ENCODE data around the gene LMLN. TPM values are rescaled to one million over a fixed set of nuclear protein-coding genes. Genes with fewer than 3 reads are reported as not detected.

Gene LMLN
- total RNA-seq, 1 donor from 2014 or later, result 0.32 TPM

DNA sequence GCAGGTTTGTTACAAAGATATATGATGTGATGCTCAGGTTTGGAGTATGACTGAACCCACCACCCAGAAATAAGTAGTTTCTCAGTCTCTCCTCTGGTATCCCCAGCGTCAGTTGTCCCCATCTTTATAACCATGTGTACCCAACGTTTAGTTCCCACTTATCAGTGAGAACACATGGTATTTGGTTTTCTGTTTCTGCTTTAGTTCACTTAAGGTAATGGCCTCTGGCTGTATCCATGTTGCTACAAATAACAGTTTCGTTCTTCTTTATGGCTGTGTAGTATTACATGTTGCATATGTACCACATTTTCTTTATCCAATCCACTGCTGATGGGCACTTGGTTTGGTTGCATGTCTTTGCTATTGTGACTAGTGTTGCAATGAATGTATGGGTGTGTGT, 132.3 kb downstream of the LMLN start:
- TF ChIP-seq, protein P1, sequence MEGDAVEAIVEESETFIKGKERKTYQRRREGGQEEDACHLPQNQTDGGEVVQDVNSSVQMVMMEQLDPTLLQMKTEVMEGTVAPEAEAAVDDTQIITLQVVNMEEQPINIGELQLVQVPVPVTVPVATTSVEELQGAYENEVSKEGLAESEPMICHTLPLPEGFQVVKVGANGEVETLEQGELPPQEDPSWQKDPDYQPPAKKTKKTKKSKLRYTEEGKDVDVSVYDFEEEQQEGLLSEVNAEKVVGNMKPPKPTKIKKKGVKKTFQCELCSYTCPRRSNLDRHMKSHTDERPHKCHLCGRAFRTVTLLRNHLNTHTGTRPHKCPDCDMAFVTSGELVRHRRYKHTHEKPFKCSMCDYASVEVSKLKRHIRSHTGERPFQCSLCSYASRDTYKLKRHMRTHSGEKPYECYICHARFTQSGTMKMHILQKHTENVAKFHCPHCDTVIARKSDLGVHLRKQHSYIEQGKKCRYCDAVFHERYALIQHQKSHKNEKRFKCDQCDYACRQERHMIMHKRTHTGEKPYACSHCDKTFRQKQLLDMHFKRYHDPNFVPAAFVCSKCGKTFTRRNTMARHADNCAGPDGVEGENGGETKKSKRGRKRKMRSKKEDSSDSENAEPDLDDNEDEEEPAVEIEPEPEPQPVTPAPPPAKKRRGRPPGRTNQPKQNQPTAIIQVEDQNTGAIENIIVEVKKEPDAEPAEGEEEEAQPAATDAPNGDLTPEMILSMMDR (IDR thresholded peaks at IDR 0.05), result no peak
- Histone ChIP-seq H3K9me3 (no peaks in the 10 kb centered on the region), H3K27ac (no peak overlapping the region), H3K27me3 (no peaks in the 10 kb centered on the region), H3K36me3 (no peaks in the 10 kb centered on the region), H3K4me3 (no peak overlapping the region), H3K4me1 (no peaks in the 10 kb centered on the region)
- DNase-seq (ENCODE audit: low spot score in 2 of 2), result no peak
- intact Hi-C loops (cut with DNase I), result no loop called here

DNA sequence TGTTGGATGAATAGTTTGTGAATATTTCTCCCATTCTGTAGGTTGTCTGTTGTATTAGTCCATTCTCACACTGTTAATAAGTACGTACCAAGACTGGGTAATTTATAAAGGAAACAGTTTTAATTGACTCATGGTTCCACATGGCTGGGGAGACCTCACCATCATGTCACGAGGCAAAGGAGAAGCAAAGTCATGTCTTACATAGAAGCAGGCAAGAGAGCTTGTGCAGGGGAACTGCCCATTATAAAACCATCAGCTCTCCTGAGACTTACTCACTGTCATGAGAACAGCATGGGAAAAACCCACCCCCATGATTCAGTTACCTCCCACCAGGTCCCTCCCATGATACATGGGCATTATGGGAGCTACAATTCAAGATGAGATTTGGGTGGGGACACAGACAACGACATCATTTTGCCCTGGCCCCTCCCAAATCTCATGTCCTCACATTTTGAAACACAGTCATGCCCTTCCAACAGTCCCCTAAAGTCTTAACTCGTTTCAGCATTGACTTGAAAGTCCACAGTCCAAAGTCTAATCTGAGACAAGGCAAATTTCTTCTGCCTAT, 133.2 kb downstream of the LMLN start:
- H3K4me3 ChIP-seq, result no peak overlapping the region
- no peak overlapping the region for H3K27ac ChIP-seq
- no peaks in the 10 kb centered on the region for H3K36me3 ChIP-seq
- intact Hi-C loops (cut with DNase I), result no loop called here
- H3K4me1 ChIP-seq, result no peaks in the 10 kb centered on the region
- H3K27me3 ChIP-seq, result no peaks in the 10 kb centered on the region
- no peaks in the 10 kb centered on the region for H3K9me3 ChIP-seq
- DNase-seq (ENCODE audit: low spot score in 2 of 2), result no peak
- TF ChIP-seq, protein P1 (IDR thresholded peaks at IDR 0.05), result no peak

Other genes starting within 250 kb of the LMLN start
- 27.4 TPM for gene RUBCN, start 223.3 kb upstream of the LMLN start, total RNA-seq
- 14.0 TPM for gene FYTTD1, start 210.3 kb upstream of the LMLN start, total RNA-seq
- gene LRCH3, start 169.0 kb upstream of the LMLN start, total RNA-seq, result 22.2 TPM
- gene RPL35A, start 10.0 kb upstream of the LMLN start, total RNA-seq, result 291 TPM

All from ascending aorta (tissue), 2 donors.